GM12878 (cell line): ENCODE data around the gene PPP3CA. TPM values are rescaled to one million over a fixed set of nuclear protein-coding genes. Genes with fewer than 3 reads are reported as not detected.

ENCODE experiments used
- ATAC-seq: fragments of 200-7000 bp; cut with Tn5 transposase; 3 replicates; pipeline ENCODE4 v1.9.1; 2020; ENCODE audit warnings: mild to moderate bottlenecking, moderate library complexity
- BruUV-seq: library from RNA; stranded (reverse); fragments of 400-500 nt; replicated peaks from 2 replicates; lab custom pipeline; 2021; lab: Mats Ljungman, UMichigan
- CTCF ChIA-PET: fragments of 300-600 bp; sonication (Branson Sonifier 250); formaldehyde crosslinking; extraction: SDS; loops from one replicate; lab custom pipeline; 2021; ENCODE audit warnings: inconsistent platforms; lab: Yijun Ruan, JAX
- POLR2A ChIA-PET: fragments of 350-600 bp; formaldehyde crosslinking; extraction: SDS; loops from one replicate; lab custom pipeline; 2021; ENCODE audit warnings: inconsistent platforms; lab: Charles Lee
- RAD21 ChIA-PET: fragments of 300-600 bp; sonication (Branson Sonifier 250); formaldehyde crosslinking; loops from one replicate; lab custom pipeline; 2023; ENCODE audit warnings: antibody characterized with exemption; ENCODE audit not compliant: unreplicated experiment; lab: Charles Lee
- SMC1A ChIA-PET: fragments of 300-600 bp; sonication (Branson Sonifier 250); formaldehyde crosslinking; loops from one replicate; lab custom pipeline; 2023; ENCODE audit not compliant: unreplicated experiment, uncharacterized antibody; lab: Charles Lee
- DNase-seq: peaks from one replicate; pipeline ENCODE4 v3.0.0-alpha.2; 2011; ENCODE audit warnings: low read depth, low spot score
- FAIRE-seq: peaks from 3 replicates; lab custom pipeline; 2011; peaks lifted over from hg19 to GRCh38; lab: Jason Lieb, UNC
- H2AFZ ChIP-seq: 2 replicates; pipeline ENCODE4 v1.6.0; 2011; ENCODE audit warnings: low read depth, low read length, control low read depth; ENCODE audit not compliant: control insufficient read depth
- H3K27ac ChIP-seq: 2 replicates; pipeline ENCODE4 v1.5.1; 2011; ENCODE audit warnings: control low read depth; ENCODE audit not compliant: control insufficient read depth, insufficient read depth
- H3K27me3 ChIP-seq, 2 experiments: replicated peaks in 1 of 2; 2 replicates each; pipeline versions ENCODE4 v1.6.0 to v1.6.1; 2011; ENCODE audit warnings: low read length in 1 of 2; ENCODE audit not compliant: control insufficient read depth in 2 of 2, insufficient read depth in 2 of 2
- H3K36me3 ChIP-seq, 2 experiments: 2 replicates each; pipeline ENCODE4 v1.5.1; 2011; ENCODE audit warnings: low read length in 1 of 2; ENCODE audit not compliant: control insufficient read depth in 2 of 2, insufficient read depth in 2 of 2
- H3K4me1 ChIP-seq: 2 replicates; pipeline ENCODE4 v1.6.1; 2011; ENCODE audit warnings: mild to moderate bottlenecking, low read length, moderate library complexity, mixed read lengths; ENCODE audit not compliant: control insufficient read depth, insufficient read depth
- H3K4me2 ChIP-seq: 2 replicates; pipeline ENCODE4 v1.6.0; 2011; ENCODE audit warnings: control low read depth; ENCODE audit not compliant: control insufficient read depth, insufficient read depth
- H3K4me3 ChIP-seq: fragments of 200-600 bp; sonication (generic); 2 replicates; pipeline ENCODE4 v1.5.1; 2016
- H3K79me2 ChIP-seq: 2 replicates; pipeline ENCODE4 v1.6.0; 2011; ENCODE audit warnings: low read length; ENCODE audit not compliant: control insufficient read depth, insufficient read depth
- H3K9ac ChIP-seq: 2 replicates; pipeline ENCODE4 v1.8.0; 2011; ENCODE audit warnings: low read length, control low read depth, mixed read lengths; ENCODE audit not compliant: control insufficient read depth, insufficient read depth
- H3K9me3 ChIP-seq: replicated peaks from 3 replicates; pipeline ENCODE4 v1.5.1; 2011; ENCODE audit warnings: mild to moderate bottlenecking, low read length; ENCODE audit not compliant: control insufficient read depth, insufficient read depth
- H4K20me1 ChIP-seq: 2 replicates; pipeline ENCODE4 v1.6.0; 2011; ENCODE audit not compliant: control insufficient read depth, insufficient read depth
- HDAC2 ChIP-seq: fragments of 200-600 bp; sonication (generic); IDR thresholded peaks from 2 replicates; pipeline ENCODE4 v1.6.1; 2017
- MXI1 ChIP-seq: fragments of 150-350 bp; IDR thresholded peaks from 2 replicates; pipeline ENCODE4 v1.6.1; 2011; ENCODE audit warnings: low read depth, mild to moderate bottlenecking, inconsistent platforms, low read length, improper control_type of control experiment
- STAT3 ChIP-seq: IDR thresholded peaks from 2 replicates; pipeline ENCODE4 v1.6.1; 2011; ENCODE audit warnings: low read depth, low read length, improper control_type of control experiment
- TCF3 ChIP-seq: IDR thresholded peaks from 2 replicates; pipeline ENCODE4 v1.6.1; 2012; ENCODE audit warnings: low read depth, mild to moderate bottlenecking, low read length, borderline replicate concordance; ENCODE audit not compliant: insufficient read depth
- YY1 ChIP-seq: IDR thresholded peaks from 2 replicates; pipeline ENCODE4 v1.6.1; 2011; ENCODE audit warnings: low read depth, mild to moderate bottlenecking, low read length
- ZNF622 ChIP-seq: fragments of 450-650 bp; IDR thresholded peaks from 2 replicates; pipeline ENCODE4 v1.6.1; 2017; ENCODE audit warnings: mild to moderate bottlenecking, inconsistent platforms
- WGBS: methylation state at CpG from one replicate; pipeline ENCODE4 v1.1.6; 2016; ENCODE audit warnings: low lambda C conversion rate; ENCODE audit not compliant: insufficient replicate concordance, insufficient coverage; ENCODE audit errors: missing lambda C conversion rate; 5-methylcytosine and 5-hydroxymethylcytosine counted together
- in situ Hi-C: fragments of 300-500 bp; cut with MboI; formaldehyde crosslinking; loops from 9 replicates; pipeline ENCODE4 v1.14.3; 2018; ENCODE audit warnings: mixed read lengths
- intact Hi-C: fragments of 100-400 bp; cut with micrococcal nuclease; formaldehyde crosslinking; loops from one replicate; pipeline ENCODE4 v1.14.2; 2022; ENCODE audit not compliant: unreplicated experiment
- polyA plus RNA-seq, 11 experiments: library from polyadenylated mRNA; depleted of rRNA in 4 of 11; unstranded in 6 of 11; stranded (reverse) in 5 of 11; fragments of >200 nt; fragmentation: Nextera tagmentation in 4 of 11; fragmentation: Illumina TruSeq in 1 of 11; extraction: Ambion mirVana in 4 of 11; extraction: Trizol in 1 of 11; gene quantifications; 1 replicate in 1 of 11; 2 replicates in 10 of 11; pipeline versions ENCODE4 v1.2.1 to v1.2.3, GENCODE V29; 2011 to 2016; ENCODE audit warnings: inconsistent platforms in 2 of 11, missing spikeins in 2 of 11, low read depth in 1 of 11
- total RNA-seq, 4 experiments: library from RNA; depleted of rRNA in 3 of 4; stranded (reverse); fragments of >200 nt in 3 of 4; fragmentation: Illumina TruSeq in 1 of 4; extraction: Trizol in 1 of 4; gene quantifications; 2 replicates each; pipeline versions ENCODE4 v1.2.1 to v1.2.3, GENCODE V29; 2013 to 2021
- TF ChIP-seq, protein P1 (sequence below), 3 experiments: IDR thresholded peaks in 2 of 3; conservative IDR thresholded peaks in 1 of 3; 2 replicates each; pipeline ENCODE4 v1.5.1; 2011; ENCODE audit warnings: low read depth in 3 of 3, low read length in 3 of 3, mild to moderate bottlenecking in 3 of 3, control low read depth in 2 of 3, moderate library complexity in 2 of 3, inconsistent platforms in 1 of 3, mixed read lengths in 1 of 3; ENCODE audit not compliant: control insufficient read depth in 2 of 3, insufficient read depth in 1 of 3; ENCODE audit errors: extremely low read depth in 1 of 3

PPP3CA gene
- total and polyA plus RNA-seq, 10 of the 15 experiments (the other 5 are each of a cell fraction or from before 2014, with no cell fraction given), result 0.33 to 9.0 (median 1.0) TPM

DNA sequence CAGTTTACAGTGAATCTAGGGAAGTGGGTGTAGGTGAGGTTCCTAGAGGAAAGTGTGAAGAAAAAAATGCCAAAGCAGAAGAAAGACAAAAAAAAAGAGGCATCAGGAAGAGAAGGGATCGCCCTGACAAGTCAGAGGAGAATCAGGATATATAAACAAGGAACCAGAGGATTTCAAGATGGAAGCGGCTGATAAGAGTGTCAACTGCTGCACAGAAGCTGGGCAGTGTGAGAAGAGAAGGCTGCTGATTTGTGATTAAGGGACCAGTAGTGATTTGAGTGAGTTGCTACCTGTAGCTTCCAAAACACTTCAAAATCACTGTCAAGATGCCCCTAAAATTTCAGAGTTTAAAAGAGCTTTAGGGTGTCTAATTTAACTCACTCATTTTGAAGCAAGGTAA, 258.2 kb downstream of the PPP3CA start:
- no peaks in the 10 kb centered on the region for H3K27me3 ChIP-seq
- DNase-seq (no peak), FAIRE-seq (no peak), ATAC-seq (no peak)
- TF ChIP-seq YY1 (no peak), STAT3 (no peak), HDAC2 (no peak), TCF3 (no peak), MXI1 (no peak)
- no peak overlapping the region for H2AFZ ChIP-seq
- in situ Hi-C loops (no loop called here), intact Hi-C loops (no loop called here)
- H3K9me3 ChIP-seq, result no peaks in the 10 kb centered on the region; the same call in 2 of the 3 replicates
- no peak overlapping the region for H3K4me3 ChIP-seq
- 94% methylated on average over 2 of the region's 2 CpGs for WGBS
- ChIA-PET RAD21 (no interaction called here), SMC1A (interaction anchor here (0.8 to 1.4 kb wide), 7 partner anchors 11 to 55 kb away, joined by 3 to 4 read pairs (median 3); no protein-coding TSS in a partner anchor), POLR2A (no interaction called here), CTCF (interaction anchor here (0.6 to 1.7 kb wide), 3 partner anchors 14 to 82 kb away, joined by 3 to 4 read pairs (median 3); no protein-coding TSS in a partner anchor)
- no TSS peak for BruUV-seq
- H3K4me2 ChIP-seq, result no peak overlapping the region
- no peaks in the 10 kb centered on the region for H3K36me3 ChIP-seq
- peaks cover 10% of the 10 kb centered on the region for H3K4me1 ChIP-seq
- H3K79me2 ChIP-seq, result no peaks in the 10 kb centered on the region
- no peaks in the 10 kb centered on the region for H4K20me1 ChIP-seq
- H3K9ac ChIP-seq, result no peak overlapping the region
- H3K27ac ChIP-seq, result no peak overlapping the region

DNA sequence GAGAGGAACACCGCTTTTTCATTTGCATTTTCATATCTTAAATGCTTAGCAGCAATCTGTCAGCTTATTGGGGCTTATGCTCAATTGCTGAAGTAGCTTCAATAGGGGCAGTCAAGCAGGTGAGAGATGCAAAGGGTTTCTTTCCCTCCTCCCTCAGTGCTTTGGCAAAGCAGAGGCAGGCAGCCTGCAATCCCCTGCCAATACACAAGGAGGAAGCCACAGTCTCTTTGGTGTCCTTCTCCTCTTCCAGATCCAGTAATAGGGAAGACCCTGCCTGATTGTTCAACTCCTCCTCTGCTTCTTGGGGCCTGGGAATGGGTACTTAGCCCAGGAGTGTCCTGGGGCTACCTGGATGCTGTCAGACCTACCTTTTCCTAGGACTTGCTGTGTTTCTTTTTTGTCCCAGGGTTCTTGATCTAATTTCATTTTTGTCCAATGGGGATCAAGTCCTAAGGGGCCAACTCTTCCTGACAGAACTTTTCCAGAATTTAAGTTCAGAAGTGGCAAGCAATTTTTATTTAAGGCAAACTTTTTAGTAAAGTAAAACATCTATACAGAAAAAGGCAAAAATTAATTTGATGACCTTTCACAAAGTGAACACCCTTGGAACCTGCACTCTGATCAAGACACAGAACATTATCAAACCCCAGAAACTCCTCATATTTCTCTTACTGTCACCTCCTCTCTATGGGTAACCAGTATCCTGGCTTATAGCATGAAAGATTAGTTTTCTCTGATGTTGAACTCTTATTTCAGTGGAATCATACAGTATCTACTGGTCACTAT, 260.3 kb downstream of the PPP3CA start:
- Histone ChIP-seq H3K4me2 (no peak overlapping the region), H2AFZ (no peak overlapping the region), H3K27ac (no peak overlapping the region), H3K36me3 (no peaks in the 10 kb centered on the region), H3K9me3 (no peaks in the 10 kb centered on the region), H3K9ac (no peak overlapping the region), H3K4me1 (peaks cover 14% of the 10 kb centered on the region), H3K79me2 (no peaks in the 10 kb centered on the region), H3K4me3 (no peak overlapping the region), H3K27me3 (no peaks in the 10 kb centered on the region), H4K20me1 (no peaks in the 10 kb centered on the region)
- SMC1A ChIA-PET, result interaction anchor here (0.7 to 1.5 kb wide), 6 partner anchors 8 to 49 kb away, joined by 3 to 4 read pairs (median 3); no protein-coding TSS in a partner anchor
- POLR2A ChIA-PET, result no interaction called here
- FAIRE-seq (no peak), ATAC-seq (peak; percentile 26; the same call in 2 of the 3 replicates), DNase-seq (no peak)
- RAD21 ChIA-PET, result no interaction called here
- intact Hi-C loops (no loop called here), in situ Hi-C loops (no loop called here)
- TF ChIP-seq, protein P1, sequence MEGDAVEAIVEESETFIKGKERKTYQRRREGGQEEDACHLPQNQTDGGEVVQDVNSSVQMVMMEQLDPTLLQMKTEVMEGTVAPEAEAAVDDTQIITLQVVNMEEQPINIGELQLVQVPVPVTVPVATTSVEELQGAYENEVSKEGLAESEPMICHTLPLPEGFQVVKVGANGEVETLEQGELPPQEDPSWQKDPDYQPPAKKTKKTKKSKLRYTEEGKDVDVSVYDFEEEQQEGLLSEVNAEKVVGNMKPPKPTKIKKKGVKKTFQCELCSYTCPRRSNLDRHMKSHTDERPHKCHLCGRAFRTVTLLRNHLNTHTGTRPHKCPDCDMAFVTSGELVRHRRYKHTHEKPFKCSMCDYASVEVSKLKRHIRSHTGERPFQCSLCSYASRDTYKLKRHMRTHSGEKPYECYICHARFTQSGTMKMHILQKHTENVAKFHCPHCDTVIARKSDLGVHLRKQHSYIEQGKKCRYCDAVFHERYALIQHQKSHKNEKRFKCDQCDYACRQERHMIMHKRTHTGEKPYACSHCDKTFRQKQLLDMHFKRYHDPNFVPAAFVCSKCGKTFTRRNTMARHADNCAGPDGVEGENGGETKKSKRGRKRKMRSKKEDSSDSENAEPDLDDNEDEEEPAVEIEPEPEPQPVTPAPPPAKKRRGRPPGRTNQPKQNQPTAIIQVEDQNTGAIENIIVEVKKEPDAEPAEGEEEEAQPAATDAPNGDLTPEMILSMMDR (IDR thresholded peaks at IDR 0.05 in 2 of 3, conservative IDR thresholded peaks at IDR 0.05 in 1 of 3; ENCODE audit: control insufficient read depth in 2 of 3, extremely low read depth in 1 of 3, insufficient read depth in 1 of 3, low read depth in 3 of 3, low read length in 3 of 3), result peak in 2 of 3 experiments; percentile 8 to 16; a peak in 1 of 6 replicates
- no peak for TF ChIP-seq ZNF622
- 75% methylated on average over 1 of the region's 1 CpG for WGBS
- BruUV-seq, result no TSS peak
- CTCF ChIA-PET, result no interaction called here
